H1 (cell line): ENCODE measurements around the gene SHISA9. TPM values are rescaled to one million over a fixed set of nuclear protein-coding genes. Genes with fewer than 3 reads are reported as not detected.

Source experiments
- CTCF ChIA-PET: fragments of 300-600 bp; sonication (Branson Sonifier 250); formaldehyde crosslinking; loops from one replicate; lab custom pipeline; 2021; ENCODE audit not compliant: partially characterized antibody; lab: Charles Lee
- POLR2A ChIA-PET: fragments of 300-600 bp; sonication (Branson Sonifier 250); formaldehyde crosslinking; loops from one replicate; lab custom pipeline; 2021; ENCODE audit warnings: inconsistent platforms; ENCODE audit not compliant: partially characterized antibody; lab: Charles Lee
- DNase-seq, 2 experiments: peaks; one replicate each; pipeline versions ENCODE4 v3.0.0 to v3.0.0-alpha.2; 2010 to 2022; ENCODE audit warnings: low spot score in 2 of 2, low read depth in 1 of 2, mixed read lengths in 1 of 2
- FAIRE-seq: peaks from 2 replicates; lab custom pipeline; 2011; peaks lifted over from hg19 to GRCh38; lab: Jason Lieb, UNC
- H2AFZ ChIP-seq: 2 replicates; pipeline ENCODE4 v1.8.1; 2012; ENCODE audit warnings: low read length, inconsistent platforms
- H2AK5ac ChIP-seq: 2 replicates; pipeline ENCODE4 v1.6.1; 2013; ENCODE audit warnings: low read depth, low read length
- H2BK120ac ChIP-seq: replicated peaks from 2 replicates; pipeline ENCODE3; 2013; ENCODE audit warnings: low read depth, low read length, inconsistent platforms
- H2BK12ac ChIP-seq: 2 replicates; pipeline ENCODE4 v1.6.1; 2013; ENCODE audit warnings: low read depth, low read length
- H2BK15ac ChIP-seq: 2 replicates; pipeline ENCODE4 v1.6.1; 2013; ENCODE audit warnings: low read length
- H2BK20ac ChIP-seq: 2 replicates; pipeline ENCODE4 v1.6.1; 2013; ENCODE audit warnings: low read length
- H2BK5ac ChIP-seq: 2 replicates; pipeline ENCODE4 v1.6.1; 2013; ENCODE audit warnings: low read depth, low read length
- H3K14ac ChIP-seq: 2 replicates; pipeline ENCODE4 v1.6.1; 2013; ENCODE audit warnings: inconsistent platforms; ENCODE audit not compliant: insufficient read length
- H3K18ac ChIP-seq: 2 replicates; pipeline ENCODE4 v1.6.1; 2013; ENCODE audit warnings: low read length; ENCODE audit errors: extremely low read depth
- H3K23ac ChIP-seq: 2 replicates; pipeline ENCODE4 v1.6.1; 2013; ENCODE audit warnings: inconsistent platforms; ENCODE audit not compliant: insufficient read length
- H3K23me2 ChIP-seq: 2 replicates; pipeline ENCODE4 v1.6.1; 2013; ENCODE audit warnings: low read depth, low read length
- H3K27ac ChIP-seq: 2 replicates; pipeline ENCODE4 v1.6.1; 2011; ENCODE audit warnings: low read depth, low read length, inconsistent platforms
- H3K27me3 ChIP-seq, 4 experiments: replicated peaks in 1 of 4; 1 replicate in 1 of 4; 2 replicates in 3 of 4; pipeline versions ENCODE4 v1.6.1 to v1.8.1; 2011 to 2013; ENCODE audit warnings: low read length in 3 of 4, mild to moderate bottlenecking in 3 of 4, inconsistent platforms in 2 of 4, mixed read lengths in 2 of 4, moderate library complexity in 1 of 4; ENCODE audit not compliant: control insufficient read depth in 3 of 4, insufficient read depth in 3 of 4; ENCODE audit errors: extremely low read depth in 1 of 4
- H3K36me3 ChIP-seq, 4 experiments: 2 replicates each; pipeline versions ENCODE4 v1.6.1 to v1.8.1; 2011 to 2013; ENCODE audit warnings: mild to moderate bottlenecking in 4 of 4, low read length in 3 of 4, moderate library complexity in 2 of 4, control low read depth in 1 of 4, inconsistent platforms in 1 of 4; ENCODE audit not compliant: insufficient read depth in 4 of 4, control insufficient read depth in 2 of 4
- H3K4ac ChIP-seq: replicated peaks from 2 replicates; pipeline ENCODE3; 2013; ENCODE audit warnings: low read length, low read depth, mixed read lengths, inconsistent platforms; ENCODE audit not compliant: insufficient read length
- H3K4me1 ChIP-seq, 4 experiments: replicated peaks in 1 of 4; 1 replicate in 1 of 4; 2 replicates in 3 of 4; pipeline versions ENCODE4 v1.6.1 to v1.8.1; 2011 to 2013; ENCODE audit warnings: low read length in 3 of 4, inconsistent platforms in 2 of 4, mixed read lengths in 1 of 4; ENCODE audit not compliant: insufficient read depth in 4 of 4, control insufficient read depth in 3 of 4
- H3K4me2 ChIP-seq, 2 experiments: 2 replicates each; pipeline versions ENCODE4 v1.6.1 to v1.8.1; 2011 to 2013; ENCODE audit warnings: low read depth in 2 of 2, low read length in 2 of 2, control low read depth in 1 of 2, inconsistent platforms in 1 of 2, mild to moderate bottlenecking in 1 of 2; ENCODE audit not compliant: insufficient read depth in 1 of 2
- H3K4me3 ChIP-seq, 4 experiments: fragments of 200-600, 300-600 bp in 1 of 4; sonication (generic), shearing (Covaris generic), sonication (Bioruptor Twin) in 1 of 4; 2 replicates each; pipeline versions ENCODE4 v1.5.1 to v1.8.1; 2011 to 2016; ENCODE audit warnings: low read length in 4 of 4, low read depth in 3 of 4, control low read depth in 2 of 4, inconsistent platforms in 2 of 4, mild to moderate bottlenecking in 2 of 4, mixed read lengths in 1 of 4, moderate library complexity in 1 of 4; ENCODE audit not compliant: insufficient read depth in 2 of 4; ENCODE audit errors: extremely low read depth in 1 of 4
- H3K56ac ChIP-seq: replicated peaks from 2 replicates; pipeline ENCODE3; 2013; ENCODE audit warnings: low read depth, mild to moderate bottlenecking, mixed read lengths, low read length, inconsistent platforms; ENCODE audit not compliant: insufficient read length
- H3K79me1 ChIP-seq: 2 replicates; pipeline ENCODE4 v1.6.1; 2013; ENCODE audit warnings: low read depth, low read length, control low read depth
- H3K79me2 ChIP-seq, 2 experiments: 2 replicates each; pipeline versions ENCODE4 v1.6.1 to v1.8.1; 2012 to 2013; ENCODE audit warnings: low read length in 2 of 2, mild to moderate bottlenecking in 2 of 2, inconsistent platforms in 1 of 2; ENCODE audit not compliant: insufficient read depth in 2 of 2, control insufficient read depth in 1 of 2
- H3K9ac ChIP-seq, 4 experiments: replicated peaks in 1 of 4; 1 replicate in 1 of 4; 2 replicates in 3 of 4; pipeline versions ENCODE4 v1.6.1 to v1.8.1; 2011 to 2013; ENCODE audit warnings: low read depth in 3 of 4, low read length in 3 of 4, control low read depth in 2 of 4, mild to moderate bottlenecking in 2 of 4, moderate library complexity in 2 of 4, inconsistent platforms in 1 of 4; ENCODE audit errors: extremely low read depth in 1 of 4
- H3K9me3 ChIP-seq, 2 experiments: 2 replicates each; pipeline versions ENCODE4 v1.6.1 to v1.8.1; 2012 to 2013; ENCODE audit warnings: mild to moderate bottlenecking in 2 of 2, moderate library complexity in 2 of 2, control low read depth in 1 of 2, inconsistent platforms in 1 of 2, low read depth in 1 of 2, low read length in 1 of 2, mixed read lengths in 1 of 2; ENCODE audit not compliant: insufficient read depth in 2 of 2
- H4K20me1 ChIP-seq, 2 experiments: replicated peaks in 1 of 2; 2 replicates each; pipeline versions ENCODE3 to v1.8.1; 2011 to 2013; ENCODE audit warnings: inconsistent platforms in 2 of 2, low read length in 2 of 2, mild to moderate bottlenecking in 1 of 2; ENCODE audit not compliant: insufficient read depth in 2 of 2, control insufficient read depth in 1 of 2
- H4K5ac ChIP-seq: 2 replicates; pipeline ENCODE4 v1.6.1; 2013; ENCODE audit warnings: low read length, low read depth, mixed read lengths, inconsistent platforms; ENCODE audit not compliant: insufficient read length
- H4K8ac ChIP-seq: 2 replicates; pipeline ENCODE4 v1.8.0; 2013; ENCODE audit warnings: mild to moderate bottlenecking, moderate library complexity, low read length, inconsistent platforms; ENCODE audit not compliant: insufficient read depth; ENCODE audit errors: extremely low read depth
- H4K91ac ChIP-seq: replicated peaks from 2 replicates; pipeline ENCODE3; 2013; ENCODE audit warnings: low read length, mixed read lengths, inconsistent platforms; ENCODE audit not compliant: insufficient read length
- CBX5 ChIP-seq: fragments of 300-800, 300-1000 bp; sonication (generic); IDR thresholded peaks from 2 replicates; pipeline ENCODE4 v1.7.1; 2016; ENCODE audit warnings: antibody characterized with exemption, low read length, low read depth
- GTF2F1 ChIP-seq: IDR thresholded peaks from 2 replicates; pipeline ENCODE4 v1.6.1; 2012; ENCODE audit warnings: low read depth, low read length, improper control_type of control experiment, borderline replicate concordance
- RAD21 ChIP-seq, 2 experiments: IDR thresholded peaks in 1 of 2; conservative IDR thresholded peaks in 1 of 2; 2 replicates each; pipeline ENCODE4 v1.6.1; 2011; ENCODE audit warnings: low read depth in 2 of 2, low read length in 2 of 2, improper control_type of control experiment in 1 of 2, inconsistent platforms in 1 of 2, mild to moderate bottlenecking in 1 of 2, moderate library complexity in 1 of 2
- SIRT6 ChIP-seq: IDR thresholded peaks from one replicate; pipeline ENCODE4 v1.7.1; 2012; ENCODE audit warnings: low read length, inconsistent platforms
- SIX5 ChIP-seq: IDR thresholded peaks from 2 replicates; pipeline ENCODE4 v1.6.1; 2011; ENCODE audit warnings: mild to moderate bottlenecking, low read depth, low read length
- YY1 ChIP-seq: IDR thresholded peaks from 2 replicates; pipeline ENCODE4 v1.6.1; 2011; ENCODE audit warnings: low read depth, mild to moderate bottlenecking, low read length
- ZNF274 ChIP-seq: IDR thresholded peaks from 2 replicates; pipeline ENCODE4 v1.7.0; 2012; ENCODE audit warnings: low read length, borderline replicate concordance; ENCODE audit errors: extremely low read depth
- WGBS, 2 experiments: shearing (Covaris generic) in 1 of 2; methylation state at CpG; one replicate each; pipeline versions ENCODE4 v1.1.6 to v1.1.7; 2013 to 2015; ENCODE audit warnings: low lambda C conversion rate in 2 of 2, mixed read lengths in 2 of 2, inconsistent platforms in 1 of 2, low coverage in 1 of 2, missing lambda C conversion rate in 1 of 2; ENCODE audit not compliant: insufficient replicate concordance in 2 of 2, insufficient coverage in 1 of 2, insufficient read length in 1 of 2; ENCODE audit errors: extremely low coverage in 1 of 2, missing lambda C conversion rate in 1 of 2; 5-methylcytosine and 5-hydroxymethylcytosine counted together
- polyA plus RNA-seq, 7 experiments: library from polyadenylated mRNA; depleted of rRNA in 3 of 7; stranded (reverse) in 5 of 7; unstranded in 2 of 7; fragments of >200 nt in 5 of 7; fragments of 200-250 nt in 2 of 7; gene quantifications; 1 replicate in 5 of 7; 2 replicates in 1 of 7; 4 replicates in 1 of 7; pipeline versions ENCODE4 v1.2.1 to v1.2.3, GENCODE V29; 2011 to 2013; ENCODE audit warnings: missing spikeins in 2 of 7, mixed read lengths in 2 of 7
- total RNA-seq: library from RNA; stranded (reverse); fragmentation: NEBNext Ultra II Directional; extraction: Animal tissue kit (Norgen Biotek cat#: 25700); gene quantifications from 2 replicates; pipeline ENCODE4 v1.2.1, GENCODE V29; 2021

Gene SHISA9
- total and polyA plus RNA-seq, 2 of the 8 experiments (the other 6 are each of a cell fraction or from before 2014, with no cell fraction given): 25.6 to 39.8 TPM

- no peak overlapping the region for H3K14ac ChIP-seq
- H3K18ac ChIP-seq: no peak overlapping the region
- ChIA-PET POLR2A (interaction anchor here (0.6 to 1.5 kb wide), 2 partner anchors 20 to 233 kb away, joined by 3 read pairs; no protein-coding TSS in a partner anchor), CTCF (no interaction called here)
- H4K20me1 ChIP-seq: peaks cover 0 to 1% of the 10 kb centered on the region in 2 experiments
- H4K8ac ChIP-seq: no peak overlapping the region
- no peak overlapping the region for H2BK5ac ChIP-seq
- H3K56ac ChIP-seq: no peak overlapping the region
- H3K4ac ChIP-seq: no peak overlapping the region
- H3K79me1 ChIP-seq: peaks cover 8% of the 10 kb centered on the region; the same call in 1 of the 2 replicates
- H3K36me3 ChIP-seq: no peaks in the 10 kb centered on the region
- peaks cover 0 to 2% of the 10 kb centered on the region in 2 experiments; a peak in 2 of 4 replicates for H3K9me3 ChIP-seq
- no peak overlapping the region for H2AFZ ChIP-seq
- H3K4me3 ChIP-seq: no peak overlapping the region
- no peak overlapping the region for H3K4me2 ChIP-seq
- no peak overlapping the region for H3K27ac ChIP-seq
- no peaks in the 10 kb centered on the region for H3K27me3 ChIP-seq
- no peak overlapping the region for H2BK20ac ChIP-seq
- H4K91ac ChIP-seq: no peak overlapping the region
- peaks cover 3 to 12% (median 7%) of the 10 kb centered on the region in 4 experiments; a peak in 5 of 7 replicates for H3K4me1 ChIP-seq
- no peak overlapping the region for H3K9ac ChIP-seq
- no peak overlapping the region for H2BK15ac ChIP-seq
- H3K79me2 ChIP-seq: peaks cover 0 to 55% of the 10 kb centered on the region in 2 experiments; a peak in 2 of 4 replicates
- no peaks in the 10 kb centered on the region for H3K23me2 ChIP-seq
- no peak overlapping the region for H2BK120ac ChIP-seq
- no peak for TF ChIP-seq YY1
- TF ChIP-seq CBX5: no peak
- TF ChIP-seq RAD21 (IDR thresholded peaks at IDR 0.05 in 1 of 2, conservative IDR thresholded peaks at IDR 0.05 in 1 of 2; ENCODE audit: low read depth in 2 of 2, low read length in 2 of 2): no peak
- no peak for TF ChIP-seq SIRT6
- TF ChIP-seq GTF2F1: no peak
- TF ChIP-seq ZNF274: no peak
- TF ChIP-seq SIX5: no peak
- H2AK5ac ChIP-seq: no peak overlapping the region
- 39% methylated on average over 2 of the region's 2 CpGs; no CpG with 5 or more reads in 1 of the 2 experiments for WGBS, 2 experiments
- H4K5ac ChIP-seq: no peak overlapping the region
- no peak overlapping the region; the same call in 1 of the 2 replicates for H2BK12ac ChIP-seq
- H3K23ac ChIP-seq: no peak overlapping the region
- FAIRE-seq: no peak
- no peak for DNase-seq
Measured at GRCh38 chr16:13099822-13100221, 198.4 kb downstream of the SHISA9 start.
